GDM1 (cell line): ENCODE results near the gene XPO4.
"Not testable (repeated sequence)": the region's sequence is repeated elsewhere in the genome, so short reads cannot be mapped to it uniquely, and the experiment has no call there.

Experiments
- DNase-seq: peaks from one replicate; lab custom pipeline; 2025; lab: John Stamatoyannopoulos, UW

Gene XPO4

GRCh38 chr13:20902438-20903163, at the start of gene XPO4:
Gene XPO4, minus strand, starts transcription at chr13:20902746. Its CDS starts 8 bp downstream, at chr13:20902738.
- peak; percentile 90 for DNase-seq

- DNase-seq, result not testable (repeated sequence)
Observed at GRCh38 chr13:20948001-20948400, 45.5 kb upstream of the XPO4 start.

GRCh38 chr13:20945952-20946383, 43.4 kb upstream of the XPO4 start:
- peak; percentile 82 for DNase-seq

DNA sequence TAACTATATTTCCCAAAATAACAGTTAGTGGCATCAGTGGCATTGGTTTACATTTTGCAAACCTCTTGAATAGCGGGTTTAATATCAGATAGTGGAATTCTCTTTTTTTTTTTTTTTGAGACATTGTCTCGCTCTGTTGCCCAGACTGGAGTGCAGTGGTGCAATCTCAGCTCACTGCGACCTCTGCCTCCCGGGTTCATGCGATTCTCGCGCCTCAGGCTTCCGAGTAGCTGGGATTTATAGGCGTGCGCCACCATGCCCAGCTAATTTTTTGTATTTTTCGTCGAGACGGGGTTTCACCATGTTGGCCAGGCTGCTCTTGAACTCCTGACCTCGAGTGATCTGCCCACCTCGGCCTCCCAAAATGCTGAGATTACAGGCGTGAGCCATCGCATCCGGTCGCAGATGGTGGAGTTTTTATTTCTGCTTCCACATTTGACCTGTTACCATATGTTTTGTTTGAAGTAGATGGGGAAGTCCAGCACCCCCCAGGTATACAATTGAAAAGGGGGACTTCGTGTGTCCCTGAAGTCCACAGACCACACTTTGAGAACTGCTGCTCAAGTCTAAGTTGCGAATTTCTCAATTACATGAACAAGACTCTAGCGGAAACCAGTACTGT, 40.5 kb upstream of the XPO4 start:
- DNase-seq, result no peak

GRCh38 chr13:20940511-20940910, 38.0 kb upstream of the XPO4 start:
- not testable (repeated sequence) for DNase-seq

DNA sequence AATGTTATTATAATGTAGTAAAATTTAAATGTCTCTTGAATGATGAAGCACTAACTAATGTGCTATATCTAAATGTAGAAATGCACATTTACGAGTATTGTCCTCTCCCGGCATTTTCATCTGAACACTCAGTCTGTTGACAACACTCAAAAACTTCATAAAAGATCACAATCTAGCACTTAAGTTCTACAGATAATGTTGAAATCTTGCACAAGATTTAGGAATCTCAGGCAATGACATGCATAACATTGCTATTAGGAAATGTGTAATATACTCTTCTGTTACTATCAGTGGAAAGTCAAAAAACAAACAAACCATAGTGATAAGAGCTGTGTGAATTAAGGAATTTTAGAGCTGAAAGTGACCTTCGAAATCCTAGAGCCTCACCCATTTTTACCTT, 37.5 kb upstream of the XPO4 start:
- no peak for DNase-seq

GRCh38 chr13:20939662-20940061, 37.1 kb upstream of the XPO4 start:
- no peak for DNase-seq

DNA sequence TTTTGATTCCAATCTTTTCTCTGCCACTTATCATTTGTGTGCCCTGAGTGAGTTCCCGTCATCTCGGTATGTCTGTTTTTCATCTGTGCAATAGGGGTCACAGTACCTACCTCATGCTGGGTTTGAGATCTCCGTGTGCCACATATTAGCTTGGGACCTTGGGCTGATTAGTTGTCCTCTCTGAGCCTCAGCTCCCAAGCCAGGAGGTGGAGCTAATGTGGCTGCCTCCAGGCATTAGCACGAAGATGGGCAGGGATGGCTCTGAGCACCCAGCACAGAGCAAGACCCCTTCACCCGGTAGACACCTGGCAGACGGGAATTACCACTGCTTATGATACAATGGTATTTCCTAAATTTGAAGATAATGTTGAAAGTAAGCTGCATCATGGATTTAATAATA, 35.8 kb upstream of the XPO4 start:
- DNase-seq, result no peak

- DNase-seq, result no peak
Observed at GRCh38 chr13:20927596-20928257, 25.2 kb upstream of the XPO4 start.

DNA sequence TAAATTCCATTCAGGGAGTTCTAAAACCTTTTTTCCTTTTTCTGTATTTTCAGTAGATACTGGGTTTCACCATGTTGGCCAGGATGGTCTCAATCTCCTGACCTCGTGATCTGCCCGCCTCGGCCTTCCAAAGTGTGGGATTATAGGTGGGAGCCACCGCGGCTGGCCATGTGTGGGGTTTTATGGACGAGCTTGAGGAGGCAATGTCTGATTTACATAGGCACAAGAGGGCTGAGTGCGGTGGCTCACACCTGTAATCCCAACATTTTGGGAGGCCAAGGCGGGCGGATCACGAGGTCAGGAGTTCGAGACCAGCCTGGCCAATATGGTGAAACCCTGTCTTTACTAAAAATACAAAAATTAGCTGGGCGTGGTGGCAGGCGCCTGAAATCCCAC, 22.8 kb upstream of the XPO4 start:
- DNase-seq, result not testable (repeated sequence)

DNA sequence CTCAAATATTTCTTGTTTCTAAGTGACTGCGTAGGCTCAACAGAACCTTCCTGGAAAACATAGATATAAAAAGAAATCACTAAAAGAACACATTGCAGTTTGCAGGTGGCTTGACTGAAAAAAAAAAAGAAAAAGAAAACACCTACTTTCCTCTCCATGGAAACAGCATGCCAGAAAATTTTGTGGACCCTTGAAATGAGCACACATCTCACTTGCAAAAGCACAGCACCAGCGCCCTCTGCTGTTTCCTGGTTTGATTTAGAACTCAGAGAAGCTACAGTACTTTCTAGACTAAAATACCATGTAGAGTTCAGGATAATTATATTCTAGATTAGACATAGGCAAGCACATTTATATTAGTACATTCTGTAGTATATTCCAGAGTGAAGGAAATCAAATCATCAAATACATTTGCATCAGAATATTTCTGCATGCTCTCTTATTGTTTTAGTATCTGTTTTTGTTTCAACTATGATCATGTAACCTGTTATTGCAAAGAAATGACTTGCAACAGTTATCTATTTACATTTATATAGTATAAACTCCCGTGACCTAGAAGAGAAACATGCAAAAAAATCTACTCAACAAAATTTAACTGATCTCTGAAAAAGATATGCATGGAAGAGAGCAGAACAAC, 22.3 kb upstream of the XPO4 start:
- peak; percentile 61 for DNase-seq

DNA sequence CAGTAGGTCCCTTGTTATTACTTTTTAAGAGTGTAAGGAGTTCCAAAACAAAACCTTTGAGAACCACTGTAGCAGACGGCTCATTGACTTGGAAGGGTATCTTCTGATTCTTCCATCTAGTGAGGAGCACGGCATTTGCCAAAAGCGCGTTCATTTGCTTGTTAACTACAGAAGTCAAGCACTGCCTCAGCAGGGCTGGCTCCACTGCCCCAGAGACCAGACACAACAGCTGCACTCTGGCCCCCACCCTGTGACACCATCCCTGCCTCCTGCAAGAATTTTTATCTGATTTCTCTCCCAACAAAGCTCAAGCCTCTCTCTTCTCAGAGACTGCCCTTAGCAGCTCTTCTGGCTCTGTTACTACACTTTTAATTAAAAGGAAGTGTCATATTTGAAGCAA, 20.7 kb upstream of the XPO4 start:
- DNase-seq, result no peak

DNA sequence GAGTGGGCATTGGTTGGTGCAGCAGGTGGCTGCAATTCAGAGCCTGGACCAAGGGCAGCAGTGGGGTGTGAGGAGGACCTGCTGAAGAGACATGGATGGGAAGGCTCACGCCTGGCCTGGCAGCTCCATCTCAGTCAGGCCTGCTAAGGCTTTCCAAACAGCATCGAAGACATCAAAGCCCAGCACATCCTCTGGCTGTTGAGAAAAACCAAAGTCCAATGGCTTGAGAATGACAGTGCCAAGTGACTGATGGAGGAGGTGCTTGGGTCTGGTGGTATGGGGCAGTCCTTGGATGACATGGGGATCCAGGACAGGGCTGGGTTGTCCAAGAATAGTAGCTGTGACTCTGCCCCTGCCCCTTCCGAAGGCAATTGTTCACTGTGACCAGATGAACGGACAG, 19.0 kb upstream of the XPO4 start:
- no peak for DNase-seq

GRCh38 chr13:20915676-20916075, 13.1 kb upstream of the XPO4 start:
- DNase-seq, result not testable (repeated sequence)

GRCh38 chr13:20911037-20911436, 8.5 kb upstream of the XPO4 start:
- DNase-seq, result peak; percentile 7

- DNase-seq, result no peak
Observed at GRCh38 chr13:20908714-20909497, 6.4 kb upstream of the XPO4 start.

GRCh38 chr13:20904908-20905307, 2.4 kb upstream of the XPO4 start:
- DNase-seq, result no peak

DNA sequence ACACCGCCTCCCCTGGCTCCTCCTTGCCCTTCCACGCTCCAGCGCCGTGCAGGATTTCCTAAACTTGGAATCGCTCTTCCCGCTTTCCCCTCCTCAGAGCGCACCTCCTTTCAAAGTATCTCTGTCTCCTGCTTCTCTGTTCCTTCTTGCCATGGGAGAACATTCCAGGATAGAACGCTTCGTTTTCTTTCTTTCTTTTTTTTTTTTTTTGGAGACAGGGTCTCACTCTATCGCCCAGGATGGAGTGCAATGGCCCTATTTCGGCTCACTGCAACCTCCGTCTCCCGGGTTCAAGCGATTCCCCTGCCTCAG, 574 bp upstream of the XPO4 start:
- no peak for DNase-seq

DNA sequence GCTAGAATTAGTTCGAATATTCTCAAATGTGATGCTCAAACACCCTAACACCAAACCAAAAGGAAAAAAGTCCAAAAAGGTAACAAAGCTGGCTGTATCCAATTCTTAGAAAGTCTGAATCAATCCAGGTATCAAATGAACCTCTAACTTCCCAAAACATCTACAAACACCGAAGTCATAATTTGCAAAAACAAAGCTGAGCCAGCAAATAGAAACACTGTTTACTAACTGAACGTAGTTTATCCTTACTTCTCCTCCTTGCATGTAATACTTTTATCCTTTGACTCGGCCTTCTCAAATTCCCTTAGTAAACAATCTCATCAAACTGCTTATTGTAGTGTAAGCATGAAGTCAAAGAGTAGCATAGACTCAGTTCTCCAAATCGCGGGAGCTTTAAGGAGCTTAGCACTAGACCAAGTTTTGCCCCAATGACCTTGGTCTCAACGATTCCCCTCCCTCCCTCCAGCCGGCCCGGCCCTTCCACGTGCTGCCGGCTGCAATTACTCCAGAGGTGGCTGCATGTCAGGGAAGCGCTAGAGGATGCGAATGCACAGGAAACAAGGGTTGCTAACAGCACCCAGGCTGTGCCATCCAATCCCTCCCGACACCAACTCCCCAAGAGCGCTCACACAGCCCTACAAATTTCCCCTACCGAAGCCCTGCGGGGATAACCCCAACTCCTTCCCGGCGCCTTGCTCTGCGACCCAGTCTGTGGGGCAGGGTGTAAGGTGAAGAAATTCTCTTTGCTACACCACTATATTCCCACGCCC, 693 bp downstream of the XPO4 start:
- peak; percentile 22 for DNase-seq

GRCh38 chr13:20894245-20894644, 8.3 kb downstream of the XPO4 start:
- no peak for DNase-seq

GRCh38 chr13:20891768-20892167, 10.8 kb downstream of the XPO4 start:
- DNase-seq, result no peak
